ENCODE results near the gene AGAP5.
"Not testable (repeated sequence)": the region's sequence is repeated elsewhere in the genome, so short reads cannot be mapped to it uniquely, and the experiment has no call there.

The AGAP5 gene

GRCh38 chr10:73715179-73716156 is 17.6 kb upstream of the AGAP5 start:
- not testable (repeated sequence) for DNase-seq (ENCODE audit: low read depth, low spot score)

DNA sequence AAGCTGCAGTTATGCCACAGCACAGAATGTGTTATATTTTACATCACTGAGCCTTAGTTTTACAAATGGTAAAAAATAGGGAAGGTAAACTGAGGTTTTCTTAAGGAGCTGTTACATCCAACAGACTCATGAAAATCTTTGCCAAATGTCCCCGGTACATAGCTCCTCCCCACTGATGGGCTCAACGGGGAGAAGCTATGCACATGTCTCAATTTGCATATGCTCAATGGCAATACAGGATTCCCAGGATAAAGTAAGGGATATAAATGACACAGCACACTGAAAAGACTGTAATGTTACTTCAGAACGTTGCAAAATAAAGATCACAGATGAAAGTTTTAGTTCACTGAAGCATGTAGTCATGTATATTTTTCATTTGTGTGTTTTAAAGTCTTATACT is 16.6 kb upstream of the AGAP5 start:
- not testable (repeated sequence) for DNase-seq (ENCODE audit: low read depth, low spot score)

GRCh38 chr10:73713912-73714311 is 16.0 kb upstream of the AGAP5 start:
- DNase-seq (ENCODE audit: low read depth, low spot score) = not testable (repeated sequence)

DNA sequence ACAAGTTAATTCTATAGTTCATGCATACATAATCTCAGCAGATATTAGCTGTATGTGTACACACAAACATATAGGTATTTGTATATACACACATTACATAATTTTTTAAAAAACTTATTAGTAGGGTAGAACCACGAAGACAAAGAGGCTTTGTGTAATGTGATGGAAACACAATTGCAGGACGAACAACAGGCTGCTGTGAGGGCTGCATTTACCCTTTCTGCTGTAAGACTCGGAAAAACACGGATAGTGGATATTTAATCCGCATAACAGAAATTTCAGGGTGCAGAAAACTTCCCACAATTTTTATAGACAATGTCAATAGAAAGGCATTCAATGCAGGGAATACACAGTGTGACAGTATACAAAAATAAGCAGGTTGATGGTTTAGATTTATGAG is 13.8 kb upstream of the AGAP5 start:
- DNase-seq (ENCODE audit: low read depth, low spot score) = not testable (repeated sequence)

GRCh38 chr10:73708122-73708521 is 10.2 kb upstream of the AGAP5 start:
- DNase-seq (ENCODE audit: low read depth, low spot score) = not testable (repeated sequence)

GRCh38 chr10:73707628-73708027 is 9.7 kb upstream of the AGAP5 start:
- DNase-seq (ENCODE audit: low read depth, low spot score) = not testable (repeated sequence)

GRCh38 chr10:73706488-73706887 is 8.6 kb upstream of the AGAP5 start:
- not testable (repeated sequence) for DNase-seq (ENCODE audit: low read depth, low spot score)

DNA sequence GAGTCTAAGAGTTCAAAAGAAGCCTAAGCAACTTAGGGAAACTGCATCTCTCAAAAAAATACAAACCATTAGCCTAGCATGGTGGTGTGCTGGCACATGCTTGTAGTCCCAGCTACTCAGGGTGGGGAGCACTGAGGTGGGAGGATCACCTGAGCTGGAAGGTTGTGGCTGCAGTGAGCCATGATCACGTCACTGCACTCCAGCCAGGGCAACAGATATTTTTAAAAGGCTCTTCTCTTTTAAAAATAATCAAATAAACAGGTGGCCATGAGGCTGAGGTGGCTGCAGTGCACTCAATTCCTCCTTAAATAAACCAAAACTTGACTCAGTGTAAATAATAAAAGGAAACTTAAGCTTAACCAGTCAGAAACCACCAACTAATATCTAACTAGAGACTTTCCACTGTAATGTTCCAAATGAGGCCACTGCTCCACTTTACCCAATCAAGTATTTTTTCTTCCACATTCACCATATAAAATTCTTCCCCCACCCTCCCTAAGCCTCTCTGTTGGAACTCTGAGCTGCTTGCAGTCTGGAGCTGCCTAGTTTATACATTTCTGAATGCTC is 7.7 kb upstream of the AGAP5 start:
- not testable (repeated sequence) for DNase-seq (ENCODE audit: low read depth, low spot score)

DNA sequence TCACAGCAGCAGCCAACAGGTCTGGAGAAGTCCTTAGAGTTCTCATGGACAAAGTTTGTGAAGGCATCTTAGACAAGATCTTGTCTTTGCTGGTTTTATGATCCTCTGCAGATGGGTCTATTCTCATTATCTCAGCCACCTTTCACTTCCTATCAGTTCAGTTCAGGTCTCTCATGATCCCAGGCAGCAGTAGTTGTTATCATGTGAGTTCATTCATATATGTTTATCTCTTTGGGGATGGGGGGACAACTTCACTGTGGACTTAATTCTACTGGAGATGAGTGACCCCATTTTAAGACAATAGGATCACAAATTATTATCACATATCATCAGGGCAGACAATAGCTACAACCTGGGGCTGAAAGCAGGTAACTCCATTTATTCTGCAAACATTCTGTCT is 6.0 kb upstream of the AGAP5 start:
- not testable (repeated sequence) for DNase-seq (ENCODE audit: low read depth, low spot score)

DNA sequence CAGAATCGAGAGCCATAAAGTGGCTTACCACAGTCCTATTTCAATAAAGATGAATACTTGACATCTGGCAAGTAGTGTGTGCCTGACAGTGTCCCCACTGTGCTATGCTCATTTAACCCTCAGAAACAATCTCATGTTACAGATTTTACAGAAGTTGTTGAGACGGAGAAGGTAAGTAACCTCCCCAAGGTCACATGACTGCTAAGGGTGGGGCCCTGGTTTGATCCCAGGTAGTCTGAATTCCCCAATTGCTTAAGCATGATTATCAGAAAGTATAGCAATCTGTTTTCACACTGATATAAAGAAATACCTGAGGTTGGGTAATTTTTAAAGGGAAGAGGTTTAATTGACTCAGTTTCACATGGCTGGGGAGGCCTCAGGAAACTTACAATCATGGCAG is 910 bp upstream of the AGAP5 start:
- not testable (repeated sequence) for DNase-seq (ENCODE audit: low read depth, low spot score)

DNA sequence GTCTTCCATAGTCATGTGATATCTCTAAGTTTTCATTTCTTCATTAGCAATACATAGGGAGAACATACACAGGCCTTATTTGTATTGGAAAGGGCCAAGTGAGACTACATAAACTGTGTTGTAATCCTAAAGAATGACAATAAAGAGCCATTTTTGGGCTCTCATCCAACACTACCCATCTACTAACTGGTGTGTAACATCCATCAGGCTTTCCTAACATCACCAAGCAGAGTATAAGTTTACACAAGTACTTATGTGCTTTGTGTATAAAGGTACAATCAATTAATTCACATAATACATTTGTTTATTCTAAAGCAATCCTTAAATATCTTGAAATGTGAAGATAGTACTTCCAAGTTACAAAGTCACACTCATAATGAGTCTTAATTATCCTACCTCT is 2.6 kb downstream of the AGAP5 start:
- not testable (repeated sequence) for DNase-seq (ENCODE audit: low read depth, low spot score)

DNA sequence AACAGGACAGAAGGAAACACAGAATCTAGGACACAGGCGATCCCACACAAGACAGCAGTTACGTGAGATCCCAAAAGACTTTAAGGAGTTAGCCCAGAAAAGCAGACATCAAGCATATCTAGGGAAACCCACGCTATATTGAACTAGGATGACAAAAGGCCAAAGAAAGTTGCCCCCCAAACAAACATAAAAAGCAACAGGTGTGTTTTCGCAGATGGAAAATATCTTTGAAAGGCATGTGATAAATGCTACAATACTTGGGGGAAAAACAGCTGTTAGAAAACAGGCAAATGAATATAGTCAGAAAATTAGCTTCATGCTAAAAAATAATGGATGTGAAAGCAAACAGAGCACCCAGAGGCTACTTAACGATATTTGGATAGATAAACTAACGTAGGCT is 7.2 kb downstream of the AGAP5 start:
- DNase-seq (ENCODE audit: low read depth, low spot score) = not testable (repeated sequence)

GRCh38 chr10:73689596-73689995 is 8.3 kb downstream of the AGAP5 start:
- DNase-seq (ENCODE audit: low read depth, low spot score) = not testable (repeated sequence)

GRCh38 chr10:73687641-73688040 is 10.3 kb downstream of the AGAP5 start:
- not testable (repeated sequence) for DNase-seq (ENCODE audit: low read depth, low spot score)

GRCh38 chr10:73674546-73674945 is 23.4 kb downstream of the AGAP5 start:
- DNase-seq (ENCODE audit: low read depth, low spot score) = not testable (repeated sequence)

DNA sequence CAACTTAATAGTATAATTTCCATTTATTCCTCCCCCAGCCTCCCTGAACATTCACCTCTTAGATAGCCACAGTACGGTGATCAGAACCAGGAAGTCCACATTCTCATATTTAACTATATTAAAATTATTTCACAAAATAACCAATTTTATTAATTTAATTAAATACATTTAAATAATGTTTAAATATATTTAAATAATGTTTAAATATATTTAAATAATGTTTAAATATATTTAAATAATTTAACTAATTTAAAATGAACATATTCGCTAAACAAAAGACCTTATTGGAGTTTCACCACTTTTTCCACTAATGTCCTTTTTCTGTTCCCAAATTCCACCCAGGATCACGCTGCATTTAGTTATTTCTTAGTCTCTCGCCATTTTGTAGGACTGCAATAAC is 29.5 kb downstream of the AGAP5 start:
- DNase-seq (ENCODE audit: low read depth, low spot score) = not testable (repeated sequence)

DNA sequence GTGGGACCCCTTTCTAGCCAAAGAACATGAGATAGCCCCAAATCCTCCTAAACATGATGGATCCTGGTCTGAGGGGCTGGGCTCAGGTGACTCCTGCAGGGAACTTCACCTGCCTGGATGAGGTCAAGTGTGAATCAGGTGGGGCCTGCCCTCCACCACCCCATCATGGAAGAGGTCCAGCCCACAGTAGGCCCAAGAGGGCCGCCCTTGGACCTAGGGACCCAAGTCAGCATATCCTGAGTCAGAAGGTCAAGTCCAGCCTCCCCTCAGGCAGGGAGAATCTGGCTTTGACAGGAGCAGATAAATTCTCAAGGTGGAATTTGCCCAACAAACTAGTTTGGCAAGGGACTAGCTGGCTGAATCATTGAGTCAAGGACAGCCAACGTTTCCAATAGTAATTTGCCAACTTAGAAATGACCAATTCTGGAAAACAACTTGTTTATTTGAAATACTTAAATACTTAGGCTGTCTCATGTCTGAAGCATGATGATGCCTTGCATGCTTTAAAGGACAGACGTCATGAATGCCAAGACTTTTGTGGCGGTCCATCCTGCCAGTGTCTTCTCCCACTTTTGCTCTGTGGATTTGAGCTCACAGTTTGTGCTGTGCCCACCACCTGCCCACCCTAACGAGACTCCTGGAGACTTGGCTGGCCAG is 31.6 kb downstream of the AGAP5 start:
- not testable (repeated sequence) for DNase-seq (ENCODE audit: low read depth, low spot score)

GRCh38 chr10:73665581-73665980 is 32.3 kb downstream of the AGAP5 start:
- DNase-seq (ENCODE audit: low read depth, low spot score) = not testable (repeated sequence)

DNA sequence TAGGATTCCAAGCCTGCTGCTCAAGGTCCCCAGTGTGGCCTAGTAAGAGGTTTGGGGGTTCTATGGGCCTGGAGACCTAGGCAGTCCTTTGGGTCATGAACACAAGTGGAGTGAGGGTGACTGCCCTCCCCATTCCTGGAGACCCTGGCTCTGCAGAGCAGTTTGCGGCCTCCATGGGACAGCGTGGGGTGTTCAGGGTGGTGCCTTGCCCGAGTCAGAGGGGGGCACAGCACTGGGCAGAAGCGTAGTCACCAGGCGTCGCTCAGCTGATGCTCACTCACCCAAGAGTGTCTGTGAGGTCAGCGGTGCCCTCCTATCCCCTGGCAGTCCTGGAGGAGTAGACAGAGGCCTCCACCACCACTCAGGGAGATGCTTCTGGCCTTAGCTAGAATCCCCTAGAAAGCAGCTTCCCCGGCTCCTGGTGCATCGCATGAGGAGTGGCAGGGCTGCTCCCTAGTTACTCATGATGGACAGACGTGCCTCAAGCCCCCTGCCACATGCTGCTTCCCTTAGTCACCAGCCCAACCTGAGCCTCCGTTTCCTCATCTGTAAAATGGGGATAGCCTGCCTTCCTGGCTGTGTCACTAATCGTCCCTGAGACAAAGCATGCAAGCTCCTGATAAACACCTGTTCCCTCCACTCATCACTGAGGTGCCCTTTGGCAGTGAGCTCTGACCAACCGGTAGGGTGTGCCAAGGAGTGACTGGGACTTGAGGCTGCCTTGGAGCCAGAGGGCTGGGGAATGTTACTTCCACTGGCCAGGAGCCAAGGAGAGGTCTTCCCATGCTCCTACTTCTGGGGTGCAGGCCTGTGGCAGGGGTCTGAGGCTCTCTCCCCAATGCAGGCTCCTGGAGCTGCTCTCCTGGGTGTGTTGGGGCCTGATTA is 33.5 kb downstream of the AGAP5 start:
- DNase-seq (ENCODE audit: low read depth, low spot score) = not testable (repeated sequence)

GRCh38 chr10:73663621-73664020 is 34.3 kb downstream of the AGAP5 start:
- DNase-seq (ENCODE audit: low read depth, low spot score) = not testable (repeated sequence)

DNA sequence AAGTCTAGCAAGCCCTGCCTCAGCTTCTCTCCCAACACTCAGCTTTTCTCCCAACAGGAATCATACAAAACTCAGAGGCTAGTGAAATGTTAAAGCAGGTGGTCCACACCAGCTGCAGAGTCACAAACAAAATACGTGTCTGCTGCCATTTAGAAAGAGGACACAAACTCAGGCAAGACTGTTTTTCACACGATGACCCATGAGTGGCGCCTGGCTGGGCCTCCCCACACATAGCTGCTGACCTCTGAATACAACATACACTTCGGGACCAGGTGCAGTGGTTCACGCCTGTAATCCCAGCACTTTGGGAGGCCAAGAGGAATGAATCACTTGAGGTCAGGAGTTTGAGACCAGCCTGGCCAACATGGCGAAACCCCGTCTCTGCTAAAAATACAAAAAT is 35.2 kb downstream of the AGAP5 start:
- not testable (repeated sequence) for DNase-seq (ENCODE audit: low read depth, low spot score)
